Keratinocyte (primary cell): ENCODE data around the gene FTH1. TPM values are rescaled to one million over a fixed set of nuclear protein-coding genes. Genes with fewer than 3 reads are reported as not detected.

Experiments used
- DNase-seq: peaks from one replicate; pipeline ENCODE4 v3.0.0-alpha.2; 2011; ENCODE audit warnings: low read depth, missing footprints, low spot score
- FAIRE-seq: peaks from 2 replicates; lab custom pipeline; 2011; peaks lifted over from hg19 to GRCh38; lab: Jason Lieb, UNC
- H2AFZ ChIP-seq: 2 replicates; pipeline ENCODE4 v1.6.0; 2012; ENCODE audit warnings: low read length, control low read depth, inconsistent platforms; ENCODE audit not compliant: control insufficient read depth
- H3K27ac ChIP-seq: 2 replicates; pipeline ENCODE4 v1.5.1; 2011; ENCODE audit warnings: low read length; ENCODE audit not compliant: control insufficient read depth, insufficient read depth
- H3K27me3 ChIP-seq: 3 replicates; pipeline ENCODE4 v1.6.0; 2011; ENCODE audit warnings: low read length; ENCODE audit not compliant: control insufficient read depth, insufficient read depth; ENCODE audit errors: extremely low read depth
- H3K36me3 ChIP-seq, 2 experiments: 2 replicates in 1 of 2; 3 replicates in 1 of 2; pipeline ENCODE4 v1.5.1; 2011; ENCODE audit warnings: low read length in 2 of 2, mild to moderate bottlenecking in 1 of 2; ENCODE audit not compliant: control insufficient read depth in 2 of 2, insufficient read depth in 2 of 2; ENCODE audit errors: extremely low read depth in 1 of 2
- H3K4me1 ChIP-seq: 3 replicates; pipeline ENCODE4 v1.5.1; 2011; ENCODE audit warnings: low read length; ENCODE audit not compliant: control insufficient read depth, insufficient read depth; ENCODE audit errors: extremely low read depth
- H3K4me2 ChIP-seq: 3 replicates; pipeline ENCODE4 v1.6.0; 2011; ENCODE audit warnings: low read depth, low read length; ENCODE audit not compliant: control insufficient read depth, insufficient read depth; ENCODE audit errors: extremely low read depth
- H3K4me3 ChIP-seq, 3 experiments: fragments of 200-600 bp in 1 of 3; sonication (generic) in 1 of 3; 2 replicates in 2 of 3; 3 replicates in 1 of 3; pipeline ENCODE4 v1.5.1; 2011 to 2016; ENCODE audit warnings: low read length in 3 of 3, mild to moderate bottlenecking in 3 of 3, control low read depth in 2 of 3, inconsistent platforms in 1 of 3, low read depth in 1 of 3, mixed read lengths in 1 of 3, mixed run types in 1 of 3, moderate library complexity in 1 of 3; ENCODE audit not compliant: control insufficient read depth in 2 of 3, insufficient read depth in 2 of 3; ENCODE audit errors: extremely low read depth in 1 of 3
- H3K79me2 ChIP-seq: 2 replicates; pipeline ENCODE4 v1.6.0; 2012; ENCODE audit warnings: low read length; ENCODE audit not compliant: control insufficient read depth, insufficient read depth
- H3K9ac ChIP-seq: 3 replicates; pipeline ENCODE4 v1.6.0; 2011; ENCODE audit warnings: low read length; ENCODE audit not compliant: control insufficient read depth, insufficient read depth; ENCODE audit errors: extremely low read depth
- H3K9me1 ChIP-seq: 3 replicates; pipeline ENCODE4 v1.6.0; 2011; ENCODE audit warnings: low read length; ENCODE audit not compliant: control insufficient read depth, insufficient read depth; ENCODE audit errors: extremely low read depth
- H3K9me3 ChIP-seq: 2 replicates; pipeline ENCODE4 v1.5.1; 2012; ENCODE audit warnings: low read depth, low read length; ENCODE audit not compliant: control insufficient read depth
- H4K20me1 ChIP-seq: 3 replicates; pipeline ENCODE4 v1.6.0; 2011; ENCODE audit warnings: low read length; ENCODE audit not compliant: control insufficient read depth, insufficient read depth; ENCODE audit errors: extremely low read depth
- EZH2 ChIP-seq: IDR thresholded peaks from one replicate; pipeline ENCODE4 v1.6.1; 2012; ENCODE audit warnings: inconsistent platforms, mild to moderate bottlenecking, low read length, moderate library complexity
- dilution Hi-C: fragments of 300-500 bp; cut with MboI; formaldehyde crosslinking; loops from one replicate; pipeline ENCODE4 v1.7.0; 2020; ENCODE audit warnings: low sequenced_read_pairs; ENCODE audit not compliant: extremely low pct_ligation_motif_present
- polyA plus RNA-seq, 5 experiments: library from polyadenylated mRNA; depleted of rRNA in 3 of 5; stranded (reverse) in 3 of 5; stranded (forward) in 1 of 5; unstranded in 1 of 5; fragments of >200 nt; gene quantifications; 1 replicate in 1 of 5; 2 replicates in 3 of 5; 3 replicates in 1 of 5; pipeline versions ENCODE4 v1.2.1 to v1.2.3, GENCODE V29; 2011 to 2012; ENCODE audit warnings: missing spikeins in 2 of 5, low read depth in 1 of 5, low replicate concordance in 1 of 5
- TF ChIP-seq, protein P1 (sequence below), 3 experiments: IDR thresholded peaks in 1 of 3; conservative IDR thresholded peaks in 1 of 3; optimal IDR thresholded peaks in 1 of 3; 2 replicates in 2 of 3; 3 replicates in 1 of 3; pipeline versions ENCODE3 to v1.5.1; 2011; ENCODE audit warnings: low read length in 3 of 3, mild to moderate bottlenecking in 3 of 3, moderate library complexity in 2 of 3, control low read depth in 1 of 3, inconsistent platforms in 1 of 3; ENCODE audit not compliant: insufficient read depth in 2 of 3; ENCODE audit errors: extremely low read depth in 1 of 3

The FTH1 gene
- polyA plus RNA-seq, 1 donor (not counting 4 experiments of a cell fraction or from before 2014, with no cell fraction given), result 1,058 TPM

DNA sequence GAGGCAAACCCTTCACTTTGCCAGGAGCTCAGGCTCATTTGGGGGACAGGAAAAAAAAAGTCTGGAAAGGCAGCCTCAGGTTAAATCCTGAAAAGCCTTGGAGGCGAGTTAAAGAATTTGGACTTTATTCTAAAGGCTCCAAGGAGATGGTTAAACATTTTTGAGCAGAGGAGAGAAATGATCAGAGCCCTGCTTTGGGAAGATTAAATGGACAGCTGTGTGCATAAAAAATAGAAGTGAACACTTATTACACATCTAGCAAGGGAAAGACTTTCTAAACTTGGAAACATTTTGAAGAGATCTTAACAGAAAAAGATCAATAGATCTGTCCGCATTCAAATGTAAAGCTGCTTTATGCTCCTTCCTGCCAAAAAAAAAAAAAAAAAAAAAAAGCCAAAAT is 41.7 kb downstream of the FTH1 start:
- DNase-seq, result no peak
- no peak for TF ChIP-seq EZH2
- TF ChIP-seq, protein P1, sequence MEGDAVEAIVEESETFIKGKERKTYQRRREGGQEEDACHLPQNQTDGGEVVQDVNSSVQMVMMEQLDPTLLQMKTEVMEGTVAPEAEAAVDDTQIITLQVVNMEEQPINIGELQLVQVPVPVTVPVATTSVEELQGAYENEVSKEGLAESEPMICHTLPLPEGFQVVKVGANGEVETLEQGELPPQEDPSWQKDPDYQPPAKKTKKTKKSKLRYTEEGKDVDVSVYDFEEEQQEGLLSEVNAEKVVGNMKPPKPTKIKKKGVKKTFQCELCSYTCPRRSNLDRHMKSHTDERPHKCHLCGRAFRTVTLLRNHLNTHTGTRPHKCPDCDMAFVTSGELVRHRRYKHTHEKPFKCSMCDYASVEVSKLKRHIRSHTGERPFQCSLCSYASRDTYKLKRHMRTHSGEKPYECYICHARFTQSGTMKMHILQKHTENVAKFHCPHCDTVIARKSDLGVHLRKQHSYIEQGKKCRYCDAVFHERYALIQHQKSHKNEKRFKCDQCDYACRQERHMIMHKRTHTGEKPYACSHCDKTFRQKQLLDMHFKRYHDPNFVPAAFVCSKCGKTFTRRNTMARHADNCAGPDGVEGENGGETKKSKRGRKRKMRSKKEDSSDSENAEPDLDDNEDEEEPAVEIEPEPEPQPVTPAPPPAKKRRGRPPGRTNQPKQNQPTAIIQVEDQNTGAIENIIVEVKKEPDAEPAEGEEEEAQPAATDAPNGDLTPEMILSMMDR (optimal IDR thresholded peaks at IDR 0.05 in 1 of 3, IDR thresholded peaks at IDR 0.05 in 1 of 3, conservative IDR thresholded peaks at IDR 0.05 in 1 of 3; ENCODE audit: extremely low read depth in 1 of 3, insufficient read depth in 2 of 3, low read length in 3 of 3), result no peak
- Histone ChIP-seq H3K4me1 (no peaks in the 10 kb centered on the region), H3K4me2 (no peak overlapping the region), H4K20me1 (no peaks in the 10 kb centered on the region), H3K79me2 (no peaks in the 10 kb centered on the region), H3K27me3 (peaks cover 22% of the 10 kb centered on the region), H3K4me3 (no peak overlapping the region), H3K9me3 (no peaks in the 10 kb centered on the region), H2AFZ (no peak overlapping the region), H3K9me1 (no peaks in the 10 kb centered on the region), H3K27ac (no peak overlapping the region), H3K36me3 (no peaks in the 10 kb centered on the region), H3K9ac (no peak overlapping the region)
- FAIRE-seq, result no peak
- dilution Hi-C loops, result no loop called here

DNA sequence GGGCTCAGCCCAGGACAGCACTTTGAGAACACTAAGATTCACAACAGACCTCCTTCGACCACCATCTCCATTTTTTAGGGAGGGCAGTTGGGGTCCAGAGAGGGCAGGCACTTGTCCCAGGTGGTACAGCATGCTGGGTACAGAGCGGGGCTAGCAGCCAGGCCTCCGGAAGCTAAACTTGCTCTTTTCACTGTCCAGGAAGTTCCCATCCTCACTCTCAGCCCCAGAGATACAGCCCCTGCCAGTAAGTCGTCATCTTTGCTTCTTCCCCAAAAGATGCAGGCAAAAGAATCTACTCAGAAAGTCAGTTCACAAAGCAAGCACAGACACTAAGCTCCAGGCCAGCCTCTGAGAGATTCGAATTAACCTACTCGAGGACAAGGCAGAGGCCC is 43.4 kb downstream of the FTH1 start:
- H3K9me3 ChIP-seq, result no peaks in the 10 kb centered on the region
- no peak for TF ChIP-seq EZH2
- TF ChIP-seq, protein P1 (optimal IDR thresholded peaks at IDR 0.05 in 1 of 3, IDR thresholded peaks at IDR 0.05 in 1 of 3, conservative IDR thresholded peaks at IDR 0.05 in 1 of 3; ENCODE audit: extremely low read depth in 1 of 3, insufficient read depth in 2 of 3, low read length in 3 of 3), result no peak
- no peak overlapping the region for H3K9ac ChIP-seq
- H2AFZ ChIP-seq, result no peak overlapping the region
- no peaks in the 10 kb centered on the region for H3K4me1 ChIP-seq
- H3K4me3 ChIP-seq, result no peak overlapping the region
- H3K9me1 ChIP-seq, result no peaks in the 10 kb centered on the region
- peaks cover 36% of the 10 kb centered on the region for H3K27me3 ChIP-seq
- no peak overlapping the region for H3K27ac ChIP-seq
- DNase-seq (no peak), FAIRE-seq (no peak)
- dilution Hi-C loops, result loop anchor here (25.0 kb wide), 1 partner anchor 163 kb away; no protein-coding TSS in a partner anchor
- no peaks in the 10 kb centered on the region for H3K79me2 ChIP-seq
- no peaks in the 10 kb centered on the region for H3K36me3 ChIP-seq
- no peaks in the 10 kb centered on the region for H4K20me1 ChIP-seq
- no peak overlapping the region for H3K4me2 ChIP-seq
